HG03442 (cell line): Measurements from ENCODE around the gene AKR1C2.
"Not testable (repeated sequence)": the region's sequence is repeated elsewhere in the genome, so short reads cannot be mapped to it uniquely, and the experiment has no call there.

Source experiments
- ATAC-seq: cut with Tn5 transposase; IDR thresholded peaks from one replicate; pipeline ENCODE4 v1.9.1; 2021; ENCODE audit warnings: mild to moderate bottlenecking, moderate library complexity; ENCODE audit not compliant: unreplicated experiment

The AKR1C2 gene

GRCh38 chr10:4962876-4963814 is 40.5 kb downstream of the AKR1C2 start, which contains the start of gene AKR1C1:
Gene AKR1C1 (plus strand): TSS chr10:4963415. CDS start chr10:4963445, 30 bp downstream.
- not testable (repeated sequence) for ATAC-seq

GRCh38 chr10:4962308-4962707 is 41.3 kb downstream of the AKR1C2 start:
- ATAC-seq = not testable (repeated sequence)

- not testable (repeated sequence) for ATAC-seq
Measured at GRCh38 chr10:4961558-4961957, 42.1 kb downstream of the AKR1C2 start.

GRCh38 chr10:4956955-4957645 is 46.6 kb downstream of the AKR1C2 start:
- not testable (repeated sequence) for ATAC-seq

- ATAC-seq = not testable (repeated sequence)
Measured at GRCh38 chr10:4956088-4956487, 47.6 kb downstream of the AKR1C2 start.

- no peak for ATAC-seq
Measured at GRCh38 chr10:4953405-4953804, 50.3 kb downstream of the AKR1C2 start.

GRCh38 chr10:4951512-4952162 is 52.0 kb downstream of the AKR1C2 start:
- not testable (repeated sequence) for ATAC-seq

- no peak for ATAC-seq
Measured at GRCh38 chr10:4947635-4948596, 55.7 kb downstream of the AKR1C2 start.

GRCh38 chr10:4947039-4947634 is 56.5 kb downstream of the AKR1C2 start:
- no peak for ATAC-seq

GRCh38 chr10:4945766-4946717 is 57.6 kb downstream of the AKR1C2 start:
- no peak for ATAC-seq

- ATAC-seq = no peak
Measured at GRCh38 chr10:4944841-4945240, 58.8 kb downstream of the AKR1C2 start.

- ATAC-seq = no peak
Measured at GRCh38 chr10:4943821-4944220, 59.8 kb downstream of the AKR1C2 start.

- ATAC-seq = not testable (repeated sequence)
Measured at GRCh38 chr10:4943416-4943815, 60.2 kb downstream of the AKR1C2 start.

- ATAC-seq = not testable (repeated sequence)
Measured at GRCh38 chr10:4942931-4943330, 60.7 kb downstream of the AKR1C2 start.

GRCh38 chr10:4941540-4942330 is 61.9 kb downstream of the AKR1C2 start:
- ATAC-seq = no peak

GRCh38 chr10:4940909-4941308 is 62.7 kb downstream of the AKR1C2 start:
- not testable (repeated sequence) for ATAC-seq

- ATAC-seq = not testable (repeated sequence)
Measured at GRCh38 chr10:4940073-4940428, 63.6 kb downstream of the AKR1C2 start.
